Amygdala (tissue), 56 donors: Measurements from ENCODE around the gene COL1A2.
A peak's percentile ranks its signal among the peaks of the same experiment; 100 is the strongest.

Experiments
- DNase-seq, 56 donors: peaks; one replicate each; lab custom pipeline; 2025; lab: John Stamatoyannopoulos, UW

Gene COL1A2

GRCh38 chr7:94431619-94432280 is 37.1 kb downstream of the COL1A2 start:
- DNase-seq, result no peak

GRCh38 chr7:94432281-94432670 is 37.6 kb downstream of the COL1A2 start:
- DNase-seq, result no peak

- DNase-seq, result no peak
Observed at GRCh38 chr7:94432817-94433216, 38.1 kb downstream of the COL1A2 start.

GRCh38 chr7:94433224-94433623 is 38.5 kb downstream of the COL1A2 start:
- DNase-seq, result no peak

GRCh38 chr7:94434042-94434441 is 39.3 kb downstream of the COL1A2 start:
- no peak for DNase-seq

GRCh38 chr7:94436018-94436604 is 41.4 kb downstream of the COL1A2 start:
- peak in 23 of 56 donors; percentile 0 to 63 (median 17) for DNase-seq

GRCh38 chr7:94436700-94437099 is 42.0 kb downstream of the COL1A2 start:
- DNase-seq, result no peak

- DNase-seq, result no peak
Observed at GRCh38 chr7:94439893-94440381, 45.2 kb downstream of the COL1A2 start.

GRCh38 chr7:94440451-94441039 is 45.9 kb downstream of the COL1A2 start:
- peak in 1 of 56 donors; percentile 12 for DNase-seq

GRCh38 chr7:94441138-94441537 is 46.4 kb downstream of the COL1A2 start:
- no peak for DNase-seq

GRCh38 chr7:94442639-94443038 is 47.9 kb downstream of the COL1A2 start:
- no peak for DNase-seq

- DNase-seq, result no peak
Observed at GRCh38 chr7:94444813-94445212, 50.1 kb downstream of the COL1A2 start.

GRCh38 chr7:94445696-94446194 is 51.0 kb downstream of the COL1A2 start:
- no peak for DNase-seq

- no peak for DNase-seq
Observed at GRCh38 chr7:94446308-94446707, 51.6 kb downstream of the COL1A2 start.

- DNase-seq, result no peak
Observed at GRCh38 chr7:94449151-94449725, 54.5 kb downstream of the COL1A2 start.

- DNase-seq, result no peak
Observed at GRCh38 chr7:94450044-94450697, 55.5 kb downstream of the COL1A2 start.

GRCh38 chr7:94451187-94451586 is 56.5 kb downstream of the COL1A2 start:
- no peak for DNase-seq

- DNase-seq, result no peak
Observed at GRCh38 chr7:94452239-94452638, 57.5 kb downstream of the COL1A2 start.

- no peak for DNase-seq
Observed at GRCh38 chr7:94453898-94454297, 59.2 kb downstream of the COL1A2 start.

GRCh38 chr7:94458041-94458440 is 63.3 kb downstream of the COL1A2 start:
- no peak for DNase-seq

- no peak for DNase-seq
Observed at GRCh38 chr7:94466516-94466915, 71.8 kb downstream of the COL1A2 start.
